Endothelial cell of umbilical vein (primary cell): ENCODE data around the gene PNPLA3. TPM values are rescaled to one million over a fixed set of nuclear protein-coding genes. Genes with fewer than 3 reads are reported as not detected.

ENCODE experiments used
- BruUV-seq: library from RNA; stranded (reverse); fragments of 400-500 nt; replicated peaks from 2 replicates; lab custom pipeline; 2021; lab: Mats Ljungman, UMichigan
- CTCF ChIA-PET: fragments of 300-600, 350-600 bp; sonication (Branson Sonifier 250); formaldehyde crosslinking; loops from one replicate; lab custom pipeline; 2021; ENCODE audit warnings: antibody characterized with exemption, inconsistent platforms; lab: Charles Lee
- POLR2A ChIA-PET: fragments of 300-600, 350-600 bp; sonication (Branson Sonifier 250); formaldehyde crosslinking; loops from one replicate; lab custom pipeline; 2021; ENCODE audit warnings: antibody characterized with exemption, inconsistent platforms; lab: Charles Lee
- DNase-seq: peaks from one replicate; pipeline ENCODE4 v3.0.0-alpha.2; 2011; ENCODE audit warnings: low read depth, low spot score
- FAIRE-seq: peaks from 2 replicates; lab custom pipeline; 2011; peaks lifted over from hg19 to GRCh38; lab: Jason Lieb, UNC
- H2AFZ ChIP-seq: 2 replicates; pipeline ENCODE4 v1.6.0; 2012; ENCODE audit warnings: low read depth, low read length, control low read depth, inconsistent platforms
- H3K27ac ChIP-seq: 2 replicates; pipeline ENCODE4 v1.5.1; 2011; ENCODE audit warnings: low read depth, mild to moderate bottlenecking, control low read depth, low read length, moderate library complexity; ENCODE audit not compliant: insufficient read depth
- H3K27me3 ChIP-seq, 2 experiments: 2 replicates each; pipeline versions ENCODE4 v1.6.0 to v1.6.1; 2011; ENCODE audit warnings: low read length in 2 of 2, mixed read lengths in 1 of 2; ENCODE audit not compliant: control insufficient read depth in 2 of 2, insufficient read depth in 2 of 2
- H3K36me3 ChIP-seq, 2 experiments: 2 replicates in 1 of 2; 3 replicates in 1 of 2; pipeline ENCODE4 v1.5.1; 2011; ENCODE audit warnings: low read length in 2 of 2, mild to moderate bottlenecking in 1 of 2, moderate library complexity in 1 of 2; ENCODE audit not compliant: control insufficient read depth in 2 of 2, insufficient read depth in 2 of 2; ENCODE audit errors: extremely low read depth in 1 of 2
- H3K4me1 ChIP-seq: 3 replicates; pipeline ENCODE4 v1.5.1; 2011; ENCODE audit warnings: mild to moderate bottlenecking, low read length; ENCODE audit not compliant: control insufficient read depth, insufficient read depth; ENCODE audit errors: extremely low read depth
- H3K4me2 ChIP-seq: 2 replicates; pipeline ENCODE4 v1.6.1; 2011; ENCODE audit warnings: low read length, control low read depth, mixed read lengths; ENCODE audit not compliant: insufficient read depth
- H3K4me3 ChIP-seq, 3 experiments: fragments of 200-600 bp in 1 of 3; sonication (generic), shearing (Covaris generic) in 1 of 3; replicated peaks in 1 of 3; 2 replicates each; pipeline ENCODE4 v1.5.1; 2011 to 2016; ENCODE audit warnings: control low read depth in 3 of 3, low read length in 3 of 3, mild to moderate bottlenecking in 2 of 3, inconsistent platforms in 1 of 3, low read depth in 1 of 3, moderate library complexity in 1 of 3; ENCODE audit not compliant: insufficient read depth in 1 of 3
- H3K79me2 ChIP-seq: 2 replicates; pipeline ENCODE4 v1.6.0; 2012; ENCODE audit warnings: low read length, inconsistent platforms; ENCODE audit not compliant: control insufficient read depth, insufficient read depth
- H3K9ac ChIP-seq: replicated peaks from 2 replicates; pipeline ENCODE3; 2011; ENCODE audit warnings: low read length, control low read depth; ENCODE audit not compliant: insufficient read depth; ENCODE audit errors: extremely low read depth
- H3K9me1 ChIP-seq: replicated peaks from 3 replicates; pipeline ENCODE4 v1.6.0; 2011; ENCODE audit warnings: mild to moderate bottlenecking, low read length; ENCODE audit not compliant: control insufficient read depth, insufficient read depth; ENCODE audit errors: extremely low read depth
- H3K9me3 ChIP-seq: replicated peaks from 2 replicates; pipeline ENCODE4 v1.5.1; 2012; ENCODE audit warnings: low read length, inconsistent platforms; ENCODE audit not compliant: control insufficient read depth, insufficient read depth
- H4K20me1 ChIP-seq: replicated peaks from 2 replicates; pipeline ENCODE3; 2011; ENCODE audit warnings: mild to moderate bottlenecking, low read length; ENCODE audit not compliant: control insufficient read depth, insufficient read depth; ENCODE audit errors: extremely low read depth
- EZH2 ChIP-seq: IDR thresholded peaks from 2 replicates; pipeline ENCODE4 v1.6.1; 2012; ENCODE audit warnings: borderline replicate concordance, low read depth, mild to moderate bottlenecking, moderate library complexity, low read length, inconsistent platforms; ENCODE audit not compliant: severe bottlenecking
- FOS ChIP-seq: IDR thresholded peaks from 2 replicates; pipeline ENCODE4 v1.6.1; 2011; ENCODE audit warnings: mild to moderate bottlenecking, low read length, moderate library complexity, borderline replicate concordance; ENCODE audit not compliant: insufficient read depth
- GATA2 ChIP-seq: IDR thresholded peaks from 2 replicates; pipeline ENCODE4 v1.7.0; 2011; ENCODE audit warnings: low read depth, mild to moderate bottlenecking, moderate library complexity, mixed read lengths, low read length; ENCODE audit not compliant: insufficient read length, insufficient read depth
- JUN ChIP-seq: IDR thresholded peaks from 2 replicates; pipeline ENCODE4 v1.6.1; 2011; ENCODE audit warnings: borderline replicate concordance, low read depth; ENCODE audit not compliant: insufficient read length, insufficient read depth
- MYC ChIP-seq: IDR thresholded peaks from one replicate; pipeline ENCODE4 v1.6.1; 2011; ENCODE audit warnings: mild to moderate bottlenecking, low read depth, low read length
- POLR2A ChIP-seq: IDR thresholded peaks from 2 replicates; pipeline ENCODE4 v1.6.1; 2012; ENCODE audit warnings: low read depth, mild to moderate bottlenecking, control low read depth, low read length
- POLR2AphosphoS5 ChIP-seq: IDR thresholded peaks from 2 replicates; pipeline ENCODE4 v1.6.1; 2012; ENCODE audit warnings: low read depth, mild to moderate bottlenecking, control low read depth, low read length, moderate library complexity; ENCODE audit not compliant: insufficient read depth
- dilution Hi-C: fragments of 300-500 bp; cut with MboI; formaldehyde crosslinking; loops from one replicate; pipeline ENCODE4 v1.15.0; 2019; ENCODE audit warnings: low sequenced_read_pairs; ENCODE audit not compliant: extremely low pct_ligation_motif_present
- intact Hi-C: fragments of 100-400 bp; cut with micrococcal nuclease; formaldehyde crosslinking; loops from one replicate; pipeline ENCODE4 v1.10.0; 2022
- polyA plus RNA-seq, 4 experiments: library from polyadenylated mRNA; depleted of rRNA in 3 of 4; stranded (reverse) in 3 of 4; unstranded in 1 of 4; fragments of >200 nt; gene quantifications; 2 replicates each; pipeline versions ENCODE4 v1.2.1 to v1.2.3, GENCODE V29; 2011 to 2012; ENCODE audit warnings: missing spikeins in 1 of 4
- total RNA-seq: library from RNA; stranded (reverse); gene quantifications from 2 replicates; pipeline ENCODE4 v1.2.3, GENCODE V29; 2021
- TF ChIP-seq, protein P1 (sequence below): IDR thresholded peaks from 2 replicates; pipeline ENCODE4 v1.6.1; 2011; ENCODE audit not compliant: insufficient read depth, insufficient read length
- TF ChIP-seq, protein P2 (sequence below), 2 donors: IDR thresholded peaks; 1 replicate in 1 of 2; 2 replicates in 1 of 2; pipeline ENCODE4 v1.5.1; 2011; ENCODE audit warnings: low read length in 2 of 2, mild to moderate bottlenecking in 2 of 2, moderate library complexity in 2 of 2, control low read depth in 1 of 2, inconsistent platforms in 1 of 2, low read depth in 1 of 2; ENCODE audit not compliant: insufficient read depth in 1 of 2; ENCODE audit errors: extremely low read depth in 1 of 2

PNPLA3 gene
- total and polyA plus RNA-seq, 2 donors (not counting 3 experiments of a cell fraction or from before 2014, with no cell fraction given): 5.3 to 12.3 TPM

DNA sequence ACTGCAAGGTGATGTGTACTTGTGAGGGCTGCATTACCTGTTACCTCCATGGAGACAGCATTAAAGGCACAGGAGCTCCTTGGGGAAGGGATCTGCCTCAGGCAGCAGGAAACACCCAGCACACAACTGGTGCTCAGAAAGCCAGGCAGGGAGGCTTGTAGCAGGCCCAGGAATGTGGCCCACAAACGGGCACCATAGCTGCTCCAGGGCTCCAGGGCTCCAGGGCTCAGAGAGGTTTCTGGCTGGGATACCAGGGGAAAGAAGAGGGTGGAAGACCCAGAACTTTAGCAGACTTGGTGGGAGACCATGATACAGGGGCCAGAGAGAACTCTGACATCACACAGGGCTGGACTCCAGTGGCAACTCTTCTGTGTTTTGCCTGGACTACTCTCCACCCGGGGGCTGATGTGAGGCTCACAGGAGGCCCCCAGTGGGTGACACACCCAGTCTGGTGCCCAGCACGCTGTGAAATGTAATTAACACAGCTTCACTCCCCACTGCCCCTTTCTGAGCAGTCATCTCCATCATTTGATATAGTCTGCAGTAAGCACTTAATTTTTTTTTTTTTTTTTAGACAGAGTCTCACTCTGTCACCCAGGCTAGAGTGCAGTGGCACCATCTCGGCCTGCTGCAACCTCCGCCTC lies 46.6 kb upstream of the PNPLA3 start:
- Histone ChIP-seq H3K36me3 (no peaks in the 10 kb centered on the region), H2AFZ (no peak overlapping the region), H3K4me1 (no peaks in the 10 kb centered on the region), H3K9ac (no peak overlapping the region), H3K79me2 (no peaks in the 10 kb centered on the region), H3K27me3 (no peaks in the 10 kb centered on the region), H3K27ac (no peak overlapping the region), H3K4me3 (no peak overlapping the region), H3K4me2 (no peak overlapping the region), H3K9me1 (no peaks in the 10 kb centered on the region), H4K20me1 (no peaks in the 10 kb centered on the region), H3K9me3 (no peaks in the 10 kb centered on the region)
- CTCF ChIA-PET: interaction anchor here (0.9 to 1.7 kb wide), 3 partner anchors 8 to 69 kb away, joined by 3 to 10 read pairs (median 3); no protein-coding TSS in a partner anchor
- intact Hi-C loops (no loop called here), dilution Hi-C loops (no loop called here)
- FAIRE-seq: no peak
- DNase-seq: no peak
- POLR2A ChIA-PET: no interaction called here
- TF ChIP-seq POLR2A (no peak), MYC (no peak), POLR2AphosphoS5 (no peak), GATA2 (no peak), JUN (no peak), FOS (no peak), EZH2 (no peak)
- TF ChIP-seq, protein P1, sequence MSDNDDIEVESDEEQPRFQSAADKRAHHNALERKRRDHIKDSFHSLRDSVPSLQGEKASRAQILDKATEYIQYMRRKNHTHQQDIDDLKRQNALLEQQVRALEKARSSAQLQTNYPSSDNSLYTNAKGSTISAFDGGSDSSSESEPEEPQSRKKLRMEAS: no peak
- TF ChIP-seq, protein P2, sequence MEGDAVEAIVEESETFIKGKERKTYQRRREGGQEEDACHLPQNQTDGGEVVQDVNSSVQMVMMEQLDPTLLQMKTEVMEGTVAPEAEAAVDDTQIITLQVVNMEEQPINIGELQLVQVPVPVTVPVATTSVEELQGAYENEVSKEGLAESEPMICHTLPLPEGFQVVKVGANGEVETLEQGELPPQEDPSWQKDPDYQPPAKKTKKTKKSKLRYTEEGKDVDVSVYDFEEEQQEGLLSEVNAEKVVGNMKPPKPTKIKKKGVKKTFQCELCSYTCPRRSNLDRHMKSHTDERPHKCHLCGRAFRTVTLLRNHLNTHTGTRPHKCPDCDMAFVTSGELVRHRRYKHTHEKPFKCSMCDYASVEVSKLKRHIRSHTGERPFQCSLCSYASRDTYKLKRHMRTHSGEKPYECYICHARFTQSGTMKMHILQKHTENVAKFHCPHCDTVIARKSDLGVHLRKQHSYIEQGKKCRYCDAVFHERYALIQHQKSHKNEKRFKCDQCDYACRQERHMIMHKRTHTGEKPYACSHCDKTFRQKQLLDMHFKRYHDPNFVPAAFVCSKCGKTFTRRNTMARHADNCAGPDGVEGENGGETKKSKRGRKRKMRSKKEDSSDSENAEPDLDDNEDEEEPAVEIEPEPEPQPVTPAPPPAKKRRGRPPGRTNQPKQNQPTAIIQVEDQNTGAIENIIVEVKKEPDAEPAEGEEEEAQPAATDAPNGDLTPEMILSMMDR (IDR thresholded peaks at IDR 0.05; ENCODE audit: extremely low read depth in 1 of 2, insufficient read depth in 1 of 2, low read depth in 1 of 2, low read length in 2 of 2): no peak
- no TSS peak for BruUV-seq
